ENCODE measurements around the gene PHPT1.
"Not testable (repeated sequence)": the region's sequence is repeated elsewhere in the genome, so short reads cannot be mapped to it uniquely, and the experiment has no call there.

PHPT1 gene

DNA sequence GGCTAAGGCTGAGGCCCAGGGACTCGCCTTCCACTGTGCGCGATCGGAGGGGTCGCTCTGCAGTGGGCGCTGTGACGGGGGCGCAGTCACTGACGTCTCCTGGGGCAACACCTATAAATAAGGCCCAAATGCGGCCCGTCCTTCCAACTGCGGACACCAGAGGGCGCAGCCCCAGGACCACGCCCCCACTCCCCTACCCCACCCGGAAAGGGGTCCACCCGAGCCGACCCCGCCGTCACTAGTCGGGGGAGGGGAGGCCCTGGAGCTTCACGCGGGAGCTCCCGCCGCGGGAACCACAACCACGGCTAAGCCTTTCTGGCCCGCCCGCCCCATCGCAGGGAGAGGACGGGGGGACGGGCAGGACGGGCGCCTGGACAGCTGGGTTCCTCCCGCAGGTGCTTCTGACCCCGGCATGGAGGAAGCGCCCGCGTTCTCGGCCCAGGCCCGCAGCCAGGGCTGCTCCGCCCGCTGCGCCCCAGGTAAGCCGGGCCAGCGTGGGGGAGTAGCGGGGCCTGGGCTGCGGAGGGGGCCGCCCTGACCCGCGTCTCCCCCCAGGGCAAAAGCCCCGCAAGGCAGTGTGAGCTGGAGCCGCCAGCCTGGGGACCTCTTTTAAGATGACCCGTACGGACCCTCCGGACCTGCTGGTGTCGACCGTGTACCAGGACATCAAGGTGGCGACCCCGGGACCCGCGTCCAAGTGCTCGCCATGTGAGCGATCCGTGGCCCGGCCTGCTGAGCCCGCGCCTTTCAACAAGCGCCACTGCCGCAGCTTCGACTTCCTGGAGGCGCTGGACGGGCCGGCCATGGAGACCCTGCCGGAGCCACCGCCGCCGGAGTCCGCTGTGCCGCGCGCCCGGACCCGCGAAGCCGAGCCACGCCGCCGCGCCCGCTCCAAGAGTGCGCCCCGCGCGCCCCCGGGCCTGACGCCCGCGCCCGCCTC is 5.1 kb upstream of the PHPT1 start:
- peak; percentile 58 for DNase-seq
- Histone ChIP-seq H3K36me3 (ENCODE audit: insufficient read depth, low read length) (peaks cover 12% of the 10 kb centered on the region), H3K4me1 (ENCODE audit: insufficient read depth, low read length) (peaks cover 25% of the 10 kb centered on the region)
- ATAC-seq (ENCODE audit: insufficient read depth, low read depth); H3K4me3 ChIP-seq (ENCODE audit: low read depth in 1 of 2, low read length in 2 of 2); H3K27ac ChIP-seq (ENCODE audit: low read length); H3K27me3 ChIP-seq (ENCODE audit: insufficient read depth, low read length, poor library complexity); H3K9ac ChIP-seq (ENCODE audit: low read depth, low read length); H3K9me3 ChIP-seq (ENCODE audit: insufficient read depth, low read length, severe bottlenecking); H4K20me1 ChIP-seq (ENCODE audit: insufficient read depth, low read length); H2AFZ ChIP-seq (ENCODE audit: low read depth, low read length); H3K79me2 ChIP-seq (ENCODE audit: insufficient read depth, low read length); H3K4me2 ChIP-seq (ENCODE audit: insufficient read depth, low read length): not testable (repeated sequence)
- TF ChIP-seq CTCF (IDR thresholded peaks at IDR 0.05; ENCODE audit: borderline replicate concordance, extremely low read depth, low read length, poor library complexity, severe bottlenecking), result peak; percentile 33

DNA sequence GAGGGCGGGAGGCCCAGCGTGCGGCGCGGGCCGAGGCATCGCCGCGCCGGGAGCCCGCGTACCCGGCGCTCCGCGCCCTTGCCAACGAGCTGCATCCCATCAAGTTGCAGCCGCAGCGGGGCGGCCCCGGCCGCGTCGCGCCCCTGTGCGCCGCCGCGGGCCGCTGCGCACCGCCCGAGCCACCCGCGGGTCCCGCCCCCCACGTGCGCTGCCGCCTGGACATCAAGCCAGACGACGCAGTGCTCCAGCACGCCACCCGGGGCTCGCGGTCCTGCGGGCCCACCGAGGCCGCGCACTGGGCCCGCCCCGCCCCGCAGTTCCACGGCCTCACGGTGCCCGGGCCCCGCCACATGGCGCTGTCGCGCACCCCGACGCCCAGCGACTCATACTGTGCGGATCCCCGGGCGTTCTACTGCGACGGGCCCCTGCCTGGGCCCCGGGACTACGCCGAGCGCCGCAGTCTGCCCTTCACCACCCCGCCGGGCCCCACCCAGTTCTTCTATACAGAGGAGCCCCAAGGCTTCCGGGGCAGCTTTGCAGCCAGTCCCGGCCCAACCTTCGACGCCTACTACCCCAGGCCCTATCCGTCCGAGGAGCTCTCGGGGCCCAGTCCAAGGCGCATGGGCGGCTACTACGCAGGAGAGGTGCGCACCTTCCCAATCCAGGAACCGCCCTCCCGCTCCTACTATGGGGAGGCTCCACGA is 4.3 kb upstream of the PHPT1 start:
- Histone ChIP-seq H3K27me3 (ENCODE audit: insufficient read depth, low read length, poor library complexity) (no peaks in the 10 kb centered on the region), H3K9ac (ENCODE audit: low read depth, low read length) (no peak overlapping the region), H3K79me2 (ENCODE audit: insufficient read depth, low read length) (peaks cover 6% of the 10 kb centered on the region), H3K9me3 (ENCODE audit: insufficient read depth, low read length, severe bottlenecking) (no peaks in the 10 kb centered on the region), H3K4me2 (ENCODE audit: insufficient read depth, low read length) (no peak overlapping the region), H3K27ac (ENCODE audit: low read length) (no peak overlapping the region), H3K4me1 (ENCODE audit: insufficient read depth, low read length) (peaks cover 29% of the 10 kb centered on the region), H2AFZ (ENCODE audit: low read depth, low read length) (no peak overlapping the region), H4K20me1 (ENCODE audit: insufficient read depth, low read length) (peaks cover 8% of the 10 kb centered on the region), H3K4me3 (ENCODE audit: low read depth in 1 of 2, low read length in 2 of 2) (no peak overlapping the region), H3K36me3 (ENCODE audit: insufficient read depth, low read length) (peaks cover 4% of the 10 kb centered on the region; the same call in 1 of the 2 replicates)
- no peak for ATAC-seq (ENCODE audit: insufficient read depth, low read depth)
- no peak for DNase-seq
- TF ChIP-seq CTCF (IDR thresholded peaks at IDR 0.05; ENCODE audit: borderline replicate concordance, extremely low read depth, low read length, poor library complexity, severe bottlenecking) (no peak), EZH2 (IDR thresholded peaks at IDR 0.05; ENCODE audit: borderline replicate concordance, low read depth, low read length, severe bottlenecking) (no peak)

- Histone ChIP-seq H3K9ac (ENCODE audit: low read depth, low read length) (no peak overlapping the region), H3K4me2 (ENCODE audit: insufficient read depth, low read length) (no peak overlapping the region), H3K4me1 (ENCODE audit: insufficient read depth, low read length) (peaks cover 35% of the 10 kb centered on the region), H4K20me1 (ENCODE audit: insufficient read depth, low read length) (peaks cover 14% of the 10 kb centered on the region), H2AFZ (ENCODE audit: low read depth, low read length) (no peak overlapping the region), H3K9me3 (ENCODE audit: insufficient read depth, low read length, severe bottlenecking) (no peaks in the 10 kb centered on the region), H3K27me3 (ENCODE audit: insufficient read depth, low read length, poor library complexity) (no peaks in the 10 kb centered on the region), H3K36me3 (ENCODE audit: insufficient read depth, low read length) (peaks cover 10% of the 10 kb centered on the region; the same call in 1 of the 2 replicates), H3K4me3 (ENCODE audit: low read depth in 1 of 2, low read length in 2 of 2) (no peak overlapping the region), H3K79me2 (ENCODE audit: insufficient read depth, low read length) (peaks cover 6% of the 10 kb centered on the region), H3K27ac (ENCODE audit: low read length) (no peak overlapping the region)
- ATAC-seq (ENCODE audit: insufficient read depth, low read depth) (no peak), DNase-seq (no peak)
- TF ChIP-seq EZH2 (IDR thresholded peaks at IDR 0.05; ENCODE audit: borderline replicate concordance, low read depth, low read length, severe bottlenecking) (no peak), CTCF (IDR thresholded peaks at IDR 0.05; ENCODE audit: borderline replicate concordance, extremely low read depth, low read length, poor library complexity, severe bottlenecking) (no peak)
Observed at GRCh38 chr9:136845465-136846260, 3.5 kb upstream of the PHPT1 start.
